Cardiac muscle cell (in vitro differentiated cells and primary cell): ENCODE results near the gene KCNQ1. TPM values are rescaled to one million over a fixed set of nuclear protein-coding genes. Genes with fewer than 3 reads are reported as not detected.

Source experiments
- DNase-seq, 2 donors: peaks; one replicate each; pipeline versions ENCODE4 v3.0.0 to v3.0.0-alpha.2; 2010 to 2017; ENCODE audit warnings: low read depth in 1 of 2, low spot score in 1 of 2
- H3K27ac ChIP-seq: fragments of 200-600 bp; sonication (generic); 2 replicates; pipeline ENCODE4 v1.5.1; 2016
- H3K27me3 ChIP-seq: fragments of 200-600 bp; sonication (generic); 2 replicates; pipeline ENCODE4 v1.6.0; 2016; ENCODE audit warnings: control low read depth
- H3K36me3 ChIP-seq: fragments of 200-600 bp; sonication (generic); 2 replicates; pipeline ENCODE4 v1.5.1; 2016; ENCODE audit warnings: control low read depth
- H3K4me1 ChIP-seq: fragments of 200-600 bp; sonication (generic); 2 replicates; pipeline ENCODE4 v1.8.1; 2017; ENCODE audit warnings: low read depth, mild to moderate bottlenecking, mixed run types
- H3K4me3 ChIP-seq: fragments of 200-600 bp; sonication (generic); 2 replicates; pipeline ENCODE4 v1.5.1; 2016; ENCODE audit warnings: mild to moderate bottlenecking
- H3K9me3 ChIP-seq: fragments of 200-600 bp; sonication (generic); 2 replicates; pipeline ENCODE4 v1.5.1; 2017; ENCODE audit warnings: low read depth, mild to moderate bottlenecking, control low read depth
- CTCF ChIP-seq: IDR thresholded peaks from 2 replicates; pipeline ENCODE4 v1.5.1; 2012; ENCODE audit warnings: low read depth, mild to moderate bottlenecking, low read length
- polyA plus RNA-seq: library from polyadenylated mRNA; unstranded; fragments of >200 nt; fragmentation: Nextera tagmentation; extraction: Ambion mirVana; gene quantifications from 2 replicates; pipeline ENCODE4 v1.2.1, GENCODE V29; 2016
- total RNA-seq: library from RNA; depleted of rRNA; stranded (reverse); fragments of >200 nt; gene quantifications from 2 replicates; pipeline ENCODE4 v1.2.3, GENCODE V29; 2016

KCNQ1 gene
- total and polyA plus RNA-seq, 2 experiments from 2014 or later, result 13.9 to 18.6 TPM

DNA sequence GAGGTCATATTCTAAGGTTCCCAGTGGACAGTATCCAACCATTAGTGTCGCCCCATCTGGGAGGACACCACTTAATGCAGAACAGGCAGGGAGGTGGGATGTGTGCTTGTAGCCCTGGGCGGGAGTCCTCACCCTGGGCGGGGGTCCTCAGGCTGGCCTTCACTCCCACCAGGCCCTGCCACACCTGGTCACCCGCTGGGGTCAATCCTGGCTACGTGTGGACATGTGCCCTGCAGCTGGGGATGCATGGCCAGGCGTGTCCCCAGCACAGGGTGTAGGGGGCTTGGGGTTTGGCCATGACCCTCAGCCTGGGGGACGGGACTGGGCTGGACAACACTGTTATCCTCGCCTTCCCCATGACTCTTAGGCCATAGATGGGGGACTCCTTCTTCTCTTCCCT is 19.3 kb upstream of the KCNQ1 start:
- Histone ChIP-seq H3K9me3 (no peaks in the 10 kb centered on the region), H3K4me3 (no peak overlapping the region), H3K27me3 (no peaks in the 10 kb centered on the region), H3K36me3 (no peaks in the 10 kb centered on the region), H3K4me1 (no peaks in the 10 kb centered on the region), H3K27ac (no peak overlapping the region)
- TF ChIP-seq CTCF, result no peak
- no peak for DNase-seq

GRCh38 chr11:2426221-2426620 is 18.6 kb upstream of the KCNQ1 start:
- H3K4me3 ChIP-seq, result no peak overlapping the region
- H3K9me3 ChIP-seq, result no peaks in the 10 kb centered on the region
- H3K27me3 ChIP-seq, result no peaks in the 10 kb centered on the region
- no peaks in the 10 kb centered on the region for H3K36me3 ChIP-seq
- no peaks in the 10 kb centered on the region for H3K4me1 ChIP-seq
- H3K27ac ChIP-seq, result no peak overlapping the region
- no peak for DNase-seq
- no peak for TF ChIP-seq CTCF

DNA sequence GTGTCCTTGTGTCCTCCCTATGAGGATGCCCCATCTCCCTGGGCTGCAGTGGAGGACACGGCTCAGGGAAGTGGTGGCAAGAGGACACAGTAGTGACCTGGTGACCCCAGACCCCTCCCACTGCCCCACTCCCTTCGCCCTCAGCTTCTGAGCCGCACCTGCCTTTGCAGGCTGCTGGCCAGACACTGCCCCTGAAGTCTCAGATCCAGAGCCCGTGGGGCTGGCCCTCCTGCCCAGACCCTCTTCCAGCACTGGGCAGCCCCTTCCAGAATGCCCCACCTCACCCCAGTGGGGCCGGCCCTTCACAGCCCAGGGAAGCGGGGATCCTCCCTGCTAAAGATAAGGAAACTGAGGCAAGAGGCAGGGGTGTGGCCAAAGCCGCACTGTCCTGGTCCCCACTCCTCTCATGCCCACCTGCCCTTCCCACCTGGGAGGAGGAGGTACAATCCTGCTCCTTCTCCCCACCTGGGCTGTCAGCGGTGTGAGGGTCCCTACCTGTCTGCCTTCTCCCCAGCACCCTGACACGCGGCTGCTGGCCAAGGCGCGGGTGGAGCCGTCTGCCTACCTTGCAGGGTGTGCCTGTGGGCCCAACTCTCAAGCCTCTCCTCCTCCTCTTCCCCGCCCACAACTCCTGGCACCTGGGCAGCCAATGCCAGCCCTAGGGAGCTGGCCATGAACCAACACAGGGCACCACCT is 17.8 kb upstream of the KCNQ1 start:
- Histone ChIP-seq H3K36me3 (no peaks in the 10 kb centered on the region), H3K27me3 (no peaks in the 10 kb centered on the region), H3K27ac (no peak overlapping the region), H3K4me3 (no peak overlapping the region), H3K9me3 (no peaks in the 10 kb centered on the region), H3K4me1 (no peaks in the 10 kb centered on the region)
- DNase-seq, result no peak
- no peak for TF ChIP-seq CTCF

- Histone ChIP-seq H3K4me1 (no peaks in the 10 kb centered on the region), H3K9me3 (no peaks in the 10 kb centered on the region), H3K27ac (no peak overlapping the region), H3K36me3 (no peaks in the 10 kb centered on the region), H3K4me3 (no peak overlapping the region), H3K27me3 (no peaks in the 10 kb centered on the region)
- TF ChIP-seq CTCF, result no peak
- DNase-seq, result no peak
These were observed 17.0 kb upstream of the KCNQ1 start for GRCh38 chr11:2427721-2428321.

GRCh38 chr11:2428322-2428795 is 16.4 kb upstream of the KCNQ1 start:
- peak; percentile 62 to 73 for DNase-seq
- no peak overlapping the region for H3K4me3 ChIP-seq
- H3K27ac ChIP-seq, result no peak overlapping the region
- TF ChIP-seq CTCF, result peak; percentile 88
- H3K36me3 ChIP-seq, result no peaks in the 10 kb centered on the region
- no peaks in the 10 kb centered on the region for H3K27me3 ChIP-seq
- no peaks in the 10 kb centered on the region for H3K4me1 ChIP-seq
- H3K9me3 ChIP-seq, result no peaks in the 10 kb centered on the region
